ENCODE measurements around the gene ADTRP.
A peak's percentile ranks its signal among the peaks of the same experiment; 100 is the strongest.

Gene ADTRP

DNA sequence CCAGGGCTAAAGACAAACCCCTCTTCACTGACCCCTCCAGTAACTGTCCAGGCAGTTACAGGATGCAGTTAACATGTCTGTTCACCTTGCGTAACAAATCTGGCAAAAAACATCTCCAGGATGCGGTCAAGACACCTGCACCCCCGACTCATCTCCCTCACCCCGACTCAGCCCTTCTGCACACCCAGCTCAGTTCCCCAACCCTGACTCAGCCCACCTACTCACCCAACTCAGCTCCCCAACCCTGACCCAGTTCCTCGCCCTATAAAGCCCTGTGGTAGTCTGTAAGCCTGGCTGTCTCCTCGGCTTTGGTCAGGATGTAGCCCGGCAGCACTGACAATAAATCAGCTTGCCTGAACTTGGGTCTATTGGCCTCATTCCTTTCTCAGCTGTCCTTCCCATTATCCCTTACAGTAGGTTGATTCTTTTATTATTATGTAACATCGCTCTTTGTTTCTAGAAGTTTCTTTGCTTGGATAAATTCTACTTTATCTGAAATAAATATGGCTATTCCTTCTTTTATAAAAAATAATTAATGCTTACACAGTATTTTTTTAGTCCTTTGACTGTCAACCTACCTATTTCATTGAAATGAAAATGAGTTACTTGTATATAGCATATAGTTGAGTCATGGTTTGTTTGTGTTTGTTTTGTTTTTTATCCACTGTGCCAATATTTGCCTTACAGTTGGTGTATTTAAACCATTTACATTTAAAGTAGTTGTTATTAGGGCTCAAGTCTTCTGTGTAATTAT, 12.9 kb upstream of the ADTRP start:
- H3K4me3 ChIP-seq (ENCODE audit: low read length in 2 of 2) = no peak overlapping the region
- peaks cover 0 to 9% of the 10 kb centered on the region in 2 donors for H3K4me1 ChIP-seq (ENCODE audit: control insufficient read depth in 2 of 2, insufficient read depth in 2 of 2, low read length in 2 of 2)
- H3K27ac ChIP-seq (ENCODE audit: low read depth in 2 of 2, low read length in 2 of 2) = no peak overlapping the region
- no peak overlapping the region for H3K9ac ChIP-seq (ENCODE audit: low read depth in 1 of 2, low read length in 2 of 2)
- H3K36me3 ChIP-seq (ENCODE audit: control insufficient read depth in 2 of 2, insufficient read depth in 2 of 2, low read length in 2 of 2) = no peaks in the 10 kb centered on the region
- no peaks in the 10 kb centered on the region for H3K27me3 ChIP-seq (ENCODE audit: control insufficient read depth in 2 of 2, insufficient read depth in 2 of 2, low read length in 2 of 2)
- H3K9me3 ChIP-seq (ENCODE audit: control insufficient read depth in 2 of 2, low read length in 2 of 2) = no peaks in the 10 kb centered on the region

DNA sequence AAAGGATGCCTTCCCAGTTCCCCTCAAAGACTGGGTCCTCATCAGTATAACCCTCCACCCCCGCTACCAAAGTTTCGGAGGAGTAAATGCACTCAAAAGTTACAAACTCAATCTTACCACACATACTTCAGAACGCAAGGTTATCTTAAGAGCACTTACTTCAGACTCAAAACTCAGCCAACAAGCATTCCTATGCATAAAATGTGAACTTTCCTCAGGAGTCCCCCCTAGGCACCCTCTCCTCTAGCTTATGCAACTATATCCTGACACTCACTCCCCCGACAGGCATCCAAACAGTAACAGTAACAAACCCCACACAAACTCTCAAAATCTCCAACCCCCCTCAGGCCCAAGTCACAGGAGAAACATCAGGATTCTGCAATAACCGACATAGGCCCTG, 11.1 kb upstream of the ADTRP start:
- Histone ChIP-seq H3K27ac (ENCODE audit: low read depth in 2 of 2, low read length in 2 of 2) (no peak overlapping the region), H3K4me3 (ENCODE audit: low read length in 2 of 2) (no peak overlapping the region), H3K27me3 (ENCODE audit: control insufficient read depth in 2 of 2, insufficient read depth in 2 of 2, low read length in 2 of 2) (no peaks in the 10 kb centered on the region), H3K36me3 (ENCODE audit: control insufficient read depth in 2 of 2, insufficient read depth in 2 of 2, low read length in 2 of 2) (no peaks in the 10 kb centered on the region), H3K4me1 (ENCODE audit: control insufficient read depth in 2 of 2, insufficient read depth in 2 of 2, low read length in 2 of 2) (peaks cover 8 to 9% of the 10 kb centered on the region in 2 donors), H3K9me3 (ENCODE audit: control insufficient read depth in 2 of 2, low read length in 2 of 2) (no peaks in the 10 kb centered on the region), H3K9ac (ENCODE audit: low read depth in 1 of 2, low read length in 2 of 2) (no peak overlapping the region)

- Histone ChIP-seq H3K9ac (ENCODE audit: low read depth in 1 of 2, low read length in 2 of 2) (no peak overlapping the region), H3K9me3 (ENCODE audit: control insufficient read depth in 2 of 2, low read length in 2 of 2) (no peaks in the 10 kb centered on the region), H3K27me3 (ENCODE audit: control insufficient read depth in 2 of 2, insufficient read depth in 2 of 2, low read length in 2 of 2) (no peaks in the 10 kb centered on the region), H3K4me3 (ENCODE audit: low read length in 2 of 2) (no peak overlapping the region), H3K36me3 (ENCODE audit: control insufficient read depth in 2 of 2, insufficient read depth in 2 of 2, low read length in 2 of 2) (no peaks in the 10 kb centered on the region), H3K27ac (ENCODE audit: low read depth in 2 of 2, low read length in 2 of 2) (no peak overlapping the region), H3K4me1 (ENCODE audit: control insufficient read depth in 2 of 2, insufficient read depth in 2 of 2, low read length in 2 of 2) (peaks cover 8 to 9% of the 10 kb centered on the region in 2 donors)
Measured at GRCh38 chr6:11788043-11788442, 9.4 kb upstream of the ADTRP start.

GRCh38 chr6:11785774-11786579, 7.4 kb upstream of the ADTRP start:
- Histone ChIP-seq H3K9ac (ENCODE audit: low read depth in 1 of 2, low read length in 2 of 2) (peak overlapping the region; percentile 52 to 61), H3K27me3 (ENCODE audit: control insufficient read depth in 2 of 2, insufficient read depth in 2 of 2, low read length in 2 of 2) (no peaks in the 10 kb centered on the region), H3K36me3 (ENCODE audit: control insufficient read depth in 2 of 2, insufficient read depth in 2 of 2, low read length in 2 of 2) (no peaks in the 10 kb centered on the region), H3K9me3 (ENCODE audit: control insufficient read depth in 2 of 2, low read length in 2 of 2) (no peaks in the 10 kb centered on the region), H3K4me3 (ENCODE audit: low read length in 2 of 2) (peak overlapping the region; percentile 57 to 63), H3K4me1 (ENCODE audit: control insufficient read depth in 2 of 2, insufficient read depth in 2 of 2, low read length in 2 of 2) (peaks cover 8 to 9% of the 10 kb centered on the region in 2 donors), H3K27ac (ENCODE audit: low read depth in 2 of 2, low read length in 2 of 2) (peak overlapping the region; percentile 88 to 89)

GRCh38 chr6:11785415-11785773, 6.8 kb upstream of the ADTRP start:
- H3K4me1 ChIP-seq (ENCODE audit: control insufficient read depth in 2 of 2, insufficient read depth in 2 of 2, low read length in 2 of 2) = peaks cover 8 to 9% of the 10 kb centered on the region in 2 donors
- peak overlapping the region; percentile 88 to 89 for H3K27ac ChIP-seq (ENCODE audit: low read depth in 2 of 2, low read length in 2 of 2)
- H3K9ac ChIP-seq (ENCODE audit: low read depth in 1 of 2, low read length in 2 of 2) = peak overlapping the region; percentile 52 to 61
- no peaks in the 10 kb centered on the region for H3K27me3 ChIP-seq (ENCODE audit: control insufficient read depth in 2 of 2, insufficient read depth in 2 of 2, low read length in 2 of 2)
- no peaks in the 10 kb centered on the region for H3K36me3 ChIP-seq (ENCODE audit: control insufficient read depth in 2 of 2, insufficient read depth in 2 of 2, low read length in 2 of 2)
- no peaks in the 10 kb centered on the region for H3K9me3 ChIP-seq (ENCODE audit: control insufficient read depth in 2 of 2, low read length in 2 of 2)
- H3K4me3 ChIP-seq (ENCODE audit: low read length in 2 of 2) = peak overlapping the region; percentile 57 to 63

DNA sequence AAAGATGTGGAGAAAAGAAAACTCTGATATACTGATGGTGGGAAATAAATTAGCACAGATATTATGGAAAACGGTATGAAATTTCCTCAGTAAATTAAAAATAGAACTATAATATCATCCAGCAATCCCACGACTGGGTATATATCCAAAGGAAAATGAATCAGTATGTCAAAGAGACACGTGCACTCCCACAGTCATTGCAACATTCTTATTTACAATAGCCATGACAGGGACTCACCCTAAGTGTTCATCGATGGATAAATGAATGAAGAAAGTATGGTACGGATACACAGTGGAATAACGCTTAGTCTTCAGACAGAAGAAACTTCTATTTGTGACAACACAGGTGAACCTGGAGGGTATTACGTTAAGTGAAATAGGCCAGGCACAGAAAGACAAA, 5.7 kb upstream of the ADTRP start:
- no peaks in the 10 kb centered on the region for H3K9me3 ChIP-seq (ENCODE audit: control insufficient read depth in 2 of 2, low read length in 2 of 2)
- no peaks in the 10 kb centered on the region for H3K36me3 ChIP-seq (ENCODE audit: control insufficient read depth in 2 of 2, insufficient read depth in 2 of 2, low read length in 2 of 2)
- no peak overlapping the region for H3K9ac ChIP-seq (ENCODE audit: low read depth in 1 of 2, low read length in 2 of 2)
- no peak overlapping the region for H3K4me3 ChIP-seq (ENCODE audit: low read length in 2 of 2)
- H3K4me1 ChIP-seq (ENCODE audit: control insufficient read depth in 2 of 2, insufficient read depth in 2 of 2, low read length in 2 of 2) = peaks cover 17 to 19% of the 10 kb centered on the region in 2 donors
- no peak overlapping the region for H3K27ac ChIP-seq (ENCODE audit: low read depth in 2 of 2, low read length in 2 of 2)
- no peaks in the 10 kb centered on the region for H3K27me3 ChIP-seq (ENCODE audit: control insufficient read depth in 2 of 2, insufficient read depth in 2 of 2, low read length in 2 of 2)

DNA sequence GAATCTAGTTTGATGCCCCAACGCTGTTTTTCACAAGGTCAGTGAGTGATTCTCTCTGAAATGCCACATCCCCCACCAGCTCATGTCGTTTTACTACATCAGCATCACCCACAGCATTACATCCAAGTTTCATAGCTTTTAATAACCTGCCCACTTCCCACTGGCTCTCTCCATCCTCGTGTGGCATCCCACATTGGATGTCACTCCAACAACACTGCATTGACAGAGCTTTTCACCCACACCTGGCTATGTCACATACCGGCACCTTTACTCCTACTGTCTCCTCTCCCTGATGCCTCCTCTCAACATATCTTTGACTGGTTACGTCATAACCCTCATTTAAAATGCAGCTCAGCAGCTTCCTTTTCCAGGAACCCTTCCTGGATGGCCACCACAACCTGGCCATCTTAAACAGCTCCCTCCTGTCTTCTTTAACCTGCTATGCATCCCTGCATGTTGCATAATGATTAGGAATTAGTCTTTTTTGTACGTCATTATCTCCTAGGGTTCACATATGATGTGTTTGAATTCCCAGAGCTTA, 5.0 kb upstream of the ADTRP start:
- Histone ChIP-seq H3K9me3 (ENCODE audit: control insufficient read depth in 2 of 2, low read length in 2 of 2) (no peaks in the 10 kb centered on the region), H3K36me3 (ENCODE audit: control insufficient read depth in 2 of 2, insufficient read depth in 2 of 2, low read length in 2 of 2) (no peaks in the 10 kb centered on the region), H3K27me3 (ENCODE audit: control insufficient read depth in 2 of 2, insufficient read depth in 2 of 2, low read length in 2 of 2) (no peaks in the 10 kb centered on the region), H3K27ac (ENCODE audit: low read depth in 2 of 2, low read length in 2 of 2) (no peak overlapping the region), H3K9ac (ENCODE audit: low read depth in 1 of 2, low read length in 2 of 2) (no peak overlapping the region), H3K4me1 (ENCODE audit: control insufficient read depth in 2 of 2, insufficient read depth in 2 of 2, low read length in 2 of 2) (peaks cover 19 to 22% of the 10 kb centered on the region in 2 donors), H3K4me3 (ENCODE audit: low read length in 2 of 2) (no peak overlapping the region)

DNA sequence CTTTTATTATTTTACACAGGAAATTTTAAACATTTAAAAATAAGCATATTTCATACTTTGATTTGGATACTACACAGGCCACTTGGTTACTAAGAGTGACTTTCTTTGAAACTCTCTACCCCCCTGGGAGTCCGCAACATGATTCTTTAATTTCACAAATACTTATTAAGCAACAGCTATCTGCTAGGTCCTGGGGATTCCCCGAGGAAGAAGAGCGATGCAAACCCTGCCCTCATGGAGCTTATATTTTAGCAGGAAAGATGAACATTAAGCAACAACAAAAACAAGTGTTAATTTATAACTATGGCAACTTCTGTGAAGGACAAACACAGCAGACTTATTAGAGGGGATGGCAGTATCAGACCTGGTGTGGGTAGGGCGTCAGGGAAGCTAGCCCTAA, 3.9 kb upstream of the ADTRP start:
- peaks cover 19 to 22% of the 10 kb centered on the region in 2 donors for H3K4me1 ChIP-seq (ENCODE audit: control insufficient read depth in 2 of 2, insufficient read depth in 2 of 2, low read length in 2 of 2)
- H3K27me3 ChIP-seq (ENCODE audit: control insufficient read depth in 2 of 2, insufficient read depth in 2 of 2, low read length in 2 of 2) = no peaks in the 10 kb centered on the region
- no peaks in the 10 kb centered on the region for H3K36me3 ChIP-seq (ENCODE audit: control insufficient read depth in 2 of 2, insufficient read depth in 2 of 2, low read length in 2 of 2)
- H3K4me3 ChIP-seq (ENCODE audit: low read length in 2 of 2) = no peak overlapping the region
- H3K9ac ChIP-seq (ENCODE audit: low read depth in 1 of 2, low read length in 2 of 2) = no peak overlapping the region
- H3K27ac ChIP-seq (ENCODE audit: low read depth in 2 of 2, low read length in 2 of 2) = no peak overlapping the region
- no peaks in the 10 kb centered on the region for H3K9me3 ChIP-seq (ENCODE audit: control insufficient read depth in 2 of 2, low read length in 2 of 2)

GRCh38 chr6:11780097-11780428, 1.5 kb upstream of the ADTRP start:
- Histone ChIP-seq H3K9me3 (ENCODE audit: control insufficient read depth in 2 of 2, low read length in 2 of 2) (no peaks in the 10 kb centered on the region), H3K27ac (ENCODE audit: low read depth in 2 of 2, low read length in 2 of 2) (peak overlapping the region; percentile 89 to 93), H3K9ac (ENCODE audit: low read depth in 1 of 2, low read length in 2 of 2) (no peak overlapping the region), H3K27me3 (ENCODE audit: control insufficient read depth in 2 of 2, insufficient read depth in 2 of 2, low read length in 2 of 2) (no peaks in the 10 kb centered on the region), H3K36me3 (ENCODE audit: control insufficient read depth in 2 of 2, insufficient read depth in 2 of 2, low read length in 2 of 2) (no peaks in the 10 kb centered on the region), H3K4me3 (ENCODE audit: low read length in 2 of 2) (no peak overlapping the region), H3K4me1 (ENCODE audit: control insufficient read depth in 2 of 2, insufficient read depth in 2 of 2, low read length in 2 of 2) (peaks cover 10 to 22% of the 10 kb centered on the region in 2 donors)

All from mucosa of rectum (tissue), 2 donors.